Gastrocnemius medialis (tissue), 4 donors: ENCODE results near the gene ACBD6.

Experiments
- POLR2A ChIP-seq, 2 donors: fragments of 450-650 bp; IDR thresholded peaks; one replicate each; pipeline ENCODE4 v1.6.1; 2017; ENCODE audit warnings: antibody characterized with exemption in 2 of 2, mild to moderate bottlenecking in 2 of 2, moderate library complexity in 2 of 2
- TF ChIP-seq, protein P1 (sequence below), 5 experiments: fragments of 450-650 bp in 3 of 5; fragments of 200-600 bp in 2 of 5; sonication (generic) in 2 of 5; IDR thresholded peaks in 4 of 5; conservative IDR thresholded peaks in 1 of 5; 1 replicate in 4 of 5; 2 replicates in 1 of 5; pipeline ENCODE4 v1.5.1; 2016 to 2019; ENCODE audit warnings: antibody characterized with exemption in 5 of 5, mild to moderate bottlenecking in 3 of 5, moderate library complexity in 3 of 5

DNA sequence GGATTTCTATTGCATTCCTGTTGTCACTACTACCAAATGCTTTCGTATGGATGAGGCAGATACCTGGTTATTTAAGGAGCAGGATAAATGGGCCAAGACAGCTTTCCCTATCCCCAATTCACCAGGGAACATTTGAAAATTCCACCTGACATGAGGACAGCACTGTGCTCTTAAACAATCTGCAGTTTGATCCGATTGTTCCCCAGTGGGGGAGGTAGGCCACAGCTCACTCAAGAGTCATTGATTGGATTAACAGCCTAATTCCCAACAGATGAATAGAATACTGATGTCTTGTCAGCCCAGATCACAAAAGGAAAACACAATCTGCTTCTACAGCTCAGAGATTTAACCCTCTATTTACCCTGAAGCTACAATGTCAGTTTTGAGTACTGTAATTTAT lies 148.4 kb downstream of the ACBD6 start:
- TF ChIP-seq, protein P1, sequence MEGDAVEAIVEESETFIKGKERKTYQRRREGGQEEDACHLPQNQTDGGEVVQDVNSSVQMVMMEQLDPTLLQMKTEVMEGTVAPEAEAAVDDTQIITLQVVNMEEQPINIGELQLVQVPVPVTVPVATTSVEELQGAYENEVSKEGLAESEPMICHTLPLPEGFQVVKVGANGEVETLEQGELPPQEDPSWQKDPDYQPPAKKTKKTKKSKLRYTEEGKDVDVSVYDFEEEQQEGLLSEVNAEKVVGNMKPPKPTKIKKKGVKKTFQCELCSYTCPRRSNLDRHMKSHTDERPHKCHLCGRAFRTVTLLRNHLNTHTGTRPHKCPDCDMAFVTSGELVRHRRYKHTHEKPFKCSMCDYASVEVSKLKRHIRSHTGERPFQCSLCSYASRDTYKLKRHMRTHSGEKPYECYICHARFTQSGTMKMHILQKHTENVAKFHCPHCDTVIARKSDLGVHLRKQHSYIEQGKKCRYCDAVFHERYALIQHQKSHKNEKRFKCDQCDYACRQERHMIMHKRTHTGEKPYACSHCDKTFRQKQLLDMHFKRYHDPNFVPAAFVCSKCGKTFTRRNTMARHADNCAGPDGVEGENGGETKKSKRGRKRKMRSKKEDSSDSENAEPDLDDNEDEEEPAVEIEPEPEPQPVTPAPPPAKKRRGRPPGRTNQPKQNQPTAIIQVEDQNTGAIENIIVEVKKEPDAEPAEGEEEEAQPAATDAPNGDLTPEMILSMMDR (IDR thresholded peaks at IDR 0.05 in 4 of 5, conservative IDR thresholded peaks at IDR 0.05 in 1 of 5), result no peak
- TF ChIP-seq POLR2A (IDR thresholded peaks at IDR 0.05), result no peak
